Stimulated activated naive CD8-positive, alpha-beta T cell treated with anti-CD3 and anti-CD28 coated beads, Interleukin-15, Interleukin-2, amounts not matched to agents 100 ng/mL and 50 ng/mL, for 24 hours (primary cell): ENCODE measurements around the gene NFYC.

Source experiments
- H3K27ac Mint-ChIP-seq: one replicate; pipeline ENCODE4 v1.8.0; 2021; ENCODE audit warnings: mild to moderate bottlenecking, mixed read lengths
- H3K27me3 Mint-ChIP-seq: one replicate; pipeline ENCODE4 v1.8.0; 2021; ENCODE audit warnings: mixed read lengths
- H3K36me3 Mint-ChIP-seq: one replicate; pipeline ENCODE4 v1.8.0; 2021; ENCODE audit warnings: low read depth, mixed read lengths
- H3K4me1 Mint-ChIP-seq: one replicate; pipeline ENCODE4 v1.8.0; 2021; ENCODE audit warnings: low read depth, mixed read lengths
- H3K4me3 Mint-ChIP-seq: one replicate; pipeline ENCODE4 v1.8.0; 2021; ENCODE audit warnings: mild to moderate bottlenecking, mixed read lengths
- H3K9me3 Mint-ChIP-seq: one replicate; pipeline ENCODE4 v1.8.0; 2021; ENCODE audit warnings: mixed read lengths

NFYC gene

DNA sequence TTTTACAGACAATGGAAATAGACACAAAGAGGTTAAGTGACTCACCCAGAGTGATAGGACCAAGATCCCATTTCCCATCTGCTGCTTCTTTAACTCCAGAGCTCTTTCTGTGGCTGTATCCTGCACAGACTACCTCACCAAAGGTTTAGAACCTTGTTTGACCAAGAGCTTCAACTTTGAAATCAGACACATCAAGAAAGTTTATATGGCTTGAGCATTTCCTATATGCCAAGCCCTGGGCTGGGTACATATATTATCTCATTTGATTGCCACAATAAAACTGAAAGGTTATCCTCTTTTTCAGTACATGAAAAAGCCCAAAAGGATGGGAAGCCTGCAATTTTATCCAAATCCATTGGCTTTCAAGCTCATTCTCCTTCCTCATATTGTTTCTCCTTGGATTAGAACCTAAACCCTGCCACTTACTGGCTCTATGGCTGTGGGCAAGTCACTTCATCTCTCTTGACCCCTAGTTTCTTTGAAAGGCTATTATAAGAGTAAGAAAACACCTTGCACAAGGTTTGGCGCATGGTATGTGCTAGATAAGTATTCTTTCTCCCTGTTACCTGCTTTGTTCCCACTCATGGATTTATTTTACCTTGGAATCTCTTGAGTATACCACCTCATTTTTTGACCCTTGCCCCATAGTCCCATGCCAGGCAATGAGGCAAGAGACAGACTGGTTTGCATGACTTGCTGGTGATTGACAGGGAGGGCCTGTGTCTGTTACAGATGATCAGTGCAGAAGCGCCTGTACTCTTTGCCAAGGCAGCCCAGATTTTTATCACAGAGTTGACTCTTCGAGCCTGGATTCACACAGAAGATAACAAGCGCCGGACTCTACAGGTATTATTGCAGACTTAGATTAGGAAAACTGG lies 57.6 kb downstream of the NFYC start:
- H3K27me3 Mint-ChIP-seq: no peaks in the 10 kb centered on the region
- H3K4me3 Mint-ChIP-seq: no peak overlapping the region
- peaks cover 47% of the 10 kb centered on the region for H3K4me1 Mint-ChIP-seq
- peaks cover 70% of the 10 kb centered on the region for H3K36me3 Mint-ChIP-seq
- H3K9me3 Mint-ChIP-seq: no peaks in the 10 kb centered on the region
- no peak overlapping the region for H3K27ac Mint-ChIP-seq

DNA sequence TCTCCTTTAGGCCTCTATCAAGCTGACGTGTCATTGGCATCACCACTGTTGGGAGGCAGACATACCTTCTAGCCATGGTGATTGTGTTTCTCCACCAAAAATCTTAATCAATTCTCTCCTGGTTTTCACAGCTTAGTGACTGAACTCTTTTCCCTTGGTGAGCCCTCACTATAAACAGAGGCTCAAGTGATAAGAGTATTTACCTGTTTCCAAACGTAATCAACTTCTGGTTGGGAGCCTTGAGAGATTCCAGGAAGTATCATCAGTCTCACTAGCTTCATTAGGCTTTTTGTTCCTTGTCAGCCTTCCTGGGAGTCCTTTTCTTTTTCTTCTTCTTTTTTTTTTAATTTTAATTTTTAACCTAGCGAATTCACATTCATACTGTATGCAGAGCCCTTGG lies 58.3 kb downstream of the NFYC start:
- Mint-ChIP-seq H3K4me1 (peaks cover 43% of the 10 kb centered on the region), H3K9me3 (no peaks in the 10 kb centered on the region), H3K4me3 (no peak overlapping the region), H3K27me3 (no peaks in the 10 kb centered on the region), H3K27ac (no peak overlapping the region), H3K36me3 (peaks cover 70% of the 10 kb centered on the region)

DNA sequence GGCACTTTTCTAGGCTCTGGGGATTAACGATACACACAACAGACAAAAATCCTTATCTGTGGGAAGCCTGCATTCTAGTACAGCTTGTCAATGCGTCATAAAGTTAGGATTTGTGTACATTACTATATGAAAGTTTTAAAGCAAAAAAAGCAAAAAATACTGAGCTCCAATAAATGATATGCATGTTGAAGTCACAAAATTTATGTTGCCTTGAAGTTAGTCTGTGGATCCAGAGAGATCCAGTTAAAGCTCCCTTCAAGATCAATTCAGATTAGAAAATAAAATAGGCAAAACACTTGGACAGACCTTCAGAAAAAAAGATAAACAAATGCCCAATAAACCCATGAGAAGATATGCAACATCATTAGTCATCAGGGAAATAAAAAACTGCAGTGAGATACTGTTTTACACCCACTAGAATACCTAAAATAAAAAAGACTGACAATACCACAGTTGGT lies 59.0 kb downstream of the NFYC start:
- Mint-ChIP-seq H3K27me3 (no peaks in the 10 kb centered on the region), H3K27ac (no peak overlapping the region), H3K9me3 (no peaks in the 10 kb centered on the region), H3K4me1 (peaks cover 39% of the 10 kb centered on the region), H3K4me3 (no peak overlapping the region), H3K36me3 (peaks cover 67% of the 10 kb centered on the region)

DNA sequence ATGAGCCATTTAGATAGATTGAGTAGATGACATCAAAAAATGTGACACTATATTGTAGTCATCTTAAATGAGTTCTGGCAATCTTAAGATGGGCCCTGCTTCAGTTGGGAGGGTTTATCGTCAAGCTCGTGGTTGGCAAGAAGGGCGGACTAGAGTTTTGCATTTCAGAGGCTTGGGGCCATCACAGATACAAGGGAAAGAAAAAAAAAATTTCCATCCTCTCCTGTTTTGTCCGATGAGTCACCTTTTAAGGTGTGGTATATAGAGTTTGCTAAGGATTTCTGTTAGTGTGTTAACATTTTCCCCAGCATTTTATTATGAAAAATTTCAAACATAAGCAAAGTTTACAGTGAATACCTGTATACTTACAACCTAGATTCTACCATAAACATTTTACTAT lies 60.3 kb downstream of the NFYC start:
- H3K4me3 Mint-ChIP-seq: no peak overlapping the region
- H3K9me3 Mint-ChIP-seq: no peaks in the 10 kb centered on the region
- H3K27me3 Mint-ChIP-seq: no peaks in the 10 kb centered on the region
- peaks cover 27% of the 10 kb centered on the region for H3K4me1 Mint-ChIP-seq
- peak overlapping the region; percentile 65 for H3K27ac Mint-ChIP-seq
- H3K36me3 Mint-ChIP-seq: peaks cover 58% of the 10 kb centered on the region

DNA sequence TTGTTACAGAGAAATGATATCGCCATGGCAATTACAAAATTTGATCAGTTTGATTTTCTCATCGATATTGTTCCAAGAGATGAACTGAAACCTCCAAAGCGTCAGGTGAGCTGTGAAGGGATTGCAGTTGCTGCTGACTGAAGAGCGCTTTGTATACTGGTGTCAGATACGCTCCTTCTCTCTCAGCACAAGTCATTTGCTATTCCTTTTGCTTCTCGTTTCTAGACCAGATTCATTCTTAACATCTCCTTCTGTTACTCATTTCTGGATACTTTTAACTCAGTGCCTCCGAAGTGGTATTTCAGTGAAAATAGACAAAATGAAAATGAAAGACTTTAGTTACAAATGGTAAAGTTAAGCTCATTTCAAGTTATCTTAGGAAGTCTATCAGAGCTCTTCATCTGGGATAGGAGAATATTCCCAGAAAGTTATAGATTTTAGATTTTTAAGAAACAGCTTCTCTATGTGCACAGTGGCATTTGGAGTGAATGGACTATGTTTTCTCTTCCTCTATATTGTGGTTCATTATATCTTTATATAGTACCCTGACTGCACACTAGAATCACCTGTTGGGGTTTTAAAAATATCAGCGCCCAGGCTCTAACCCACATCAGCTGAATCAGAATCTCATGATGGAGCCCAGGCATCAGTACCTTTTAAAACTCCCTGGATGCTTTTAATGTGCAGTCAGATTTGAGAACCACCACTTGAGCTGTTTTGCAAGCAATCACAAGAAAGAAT lies 61.8 kb downstream of the NFYC start:
- H3K9me3 Mint-ChIP-seq: no peaks in the 10 kb centered on the region
- H3K36me3 Mint-ChIP-seq: peaks cover 48% of the 10 kb centered on the region
- H3K4me1 Mint-ChIP-seq: peaks cover 27% of the 10 kb centered on the region

DNA sequence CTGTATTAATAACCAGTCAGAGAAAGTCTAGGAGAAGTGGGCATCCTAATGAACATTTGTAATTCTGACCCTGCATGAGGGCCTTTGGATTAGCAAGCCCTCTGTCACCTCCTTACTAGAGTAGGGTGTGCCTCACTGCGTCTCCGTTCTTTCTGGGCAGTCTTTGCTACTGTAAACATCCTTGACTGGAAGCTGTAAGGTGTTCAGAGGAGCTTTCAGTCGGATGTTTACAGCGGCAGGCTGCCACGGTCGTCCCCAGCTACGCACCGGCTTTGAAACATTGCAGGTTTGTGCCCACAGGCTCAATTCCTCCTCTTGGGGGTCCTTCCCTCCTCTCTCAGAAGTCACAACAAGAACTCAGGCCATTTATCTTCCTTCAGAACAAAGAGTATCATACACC lies 62.7 kb downstream of the NFYC start:
- Mint-ChIP-seq H3K4me3 (no peak overlapping the region), H3K27ac (no peak overlapping the region), H3K9me3 (no peaks in the 10 kb centered on the region), H3K36me3 (peaks cover 45% of the 10 kb centered on the region), H3K4me1 (peaks cover 27% of the 10 kb centered on the region), H3K27me3 (no peaks in the 10 kb centered on the region)

More for the DNA sequence above, 61.8 kb downstream of the NFYC start:
- Mint-ChIP-seq H3K27ac (peak overlapping the region; percentile 9), H3K4me3 (peak overlapping the region; percentile 1), H3K27me3 (no peaks in the 10 kb centered on the region)

DNA sequence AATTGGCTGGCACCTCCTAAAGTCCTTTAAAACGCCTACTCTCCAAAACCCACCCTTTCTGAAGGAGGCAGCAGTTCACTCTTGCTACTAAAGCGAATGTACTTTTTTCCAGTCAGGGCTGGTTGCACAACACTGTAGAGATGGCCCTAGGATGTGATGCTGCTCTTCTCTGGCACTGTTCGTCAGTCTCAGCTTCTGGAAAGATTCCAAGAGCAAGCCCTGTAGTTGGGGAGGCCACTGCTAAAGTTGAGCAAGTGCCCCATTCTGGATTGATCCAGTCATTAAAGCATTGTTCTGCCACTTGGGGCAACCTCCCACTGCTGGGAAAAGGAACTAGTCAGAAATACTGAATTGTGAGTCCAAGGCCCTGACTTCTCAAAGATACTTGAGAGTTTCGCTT lies 63.6 kb downstream of the NFYC start:
- Mint-ChIP-seq H3K27me3 (no peaks in the 10 kb centered on the region), H3K36me3 (peaks cover 50% of the 10 kb centered on the region), H3K4me3 (no peak overlapping the region), H3K9me3 (no peaks in the 10 kb centered on the region), H3K27ac (peak overlapping the region; percentile 41), H3K4me1 (peaks cover 27% of the 10 kb centered on the region)

DNA sequence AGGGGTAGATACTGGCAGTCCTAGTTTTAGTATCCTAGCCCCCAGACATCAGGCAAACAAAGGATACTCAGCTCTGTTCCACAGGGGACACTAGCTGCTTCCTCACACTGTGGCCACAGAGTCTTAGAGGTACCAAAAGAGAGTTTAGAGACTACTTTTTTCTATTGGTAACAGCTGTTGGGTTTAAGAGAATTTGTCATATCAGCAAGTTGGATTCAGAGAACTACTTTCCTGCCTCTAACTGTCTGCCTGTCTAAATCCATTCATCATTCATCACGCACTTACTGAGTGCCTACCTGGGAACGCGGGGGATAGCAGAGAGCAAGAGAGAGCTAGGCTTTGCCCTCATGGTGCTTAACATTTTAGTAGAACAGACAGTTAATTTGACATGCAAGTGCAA lies 65.0 kb downstream of the NFYC start:
- Mint-ChIP-seq H3K27ac (no peak overlapping the region), H3K27me3 (no peaks in the 10 kb centered on the region), H3K4me3 (no peak overlapping the region), H3K36me3 (peaks cover 48% of the 10 kb centered on the region), H3K4me1 (peaks cover 16% of the 10 kb centered on the region), H3K9me3 (no peaks in the 10 kb centered on the region)

DNA sequence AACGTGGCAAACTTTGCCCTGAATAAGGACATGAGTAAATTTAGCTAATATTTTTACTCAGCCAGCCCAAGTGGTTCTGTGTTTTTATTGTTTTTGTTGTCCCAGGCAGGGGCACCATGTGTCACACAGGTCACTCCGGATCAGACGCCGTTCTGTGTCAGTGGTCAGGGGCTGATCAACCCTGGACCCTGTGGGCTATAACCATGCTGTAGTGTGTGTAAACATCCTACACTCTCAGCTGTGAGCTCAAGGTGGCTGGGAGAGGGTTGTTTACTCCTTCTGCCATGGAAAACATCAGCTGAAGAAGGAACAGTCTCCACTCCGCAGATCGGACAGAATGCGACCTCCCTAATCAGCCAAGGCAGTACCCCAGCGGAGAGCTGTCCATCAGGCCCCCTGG lies 65.6 kb downstream of the NFYC start:
- peaks cover 45% of the 10 kb centered on the region for H3K36me3 Mint-ChIP-seq
- no peak overlapping the region for H3K27ac Mint-ChIP-seq

DNA sequence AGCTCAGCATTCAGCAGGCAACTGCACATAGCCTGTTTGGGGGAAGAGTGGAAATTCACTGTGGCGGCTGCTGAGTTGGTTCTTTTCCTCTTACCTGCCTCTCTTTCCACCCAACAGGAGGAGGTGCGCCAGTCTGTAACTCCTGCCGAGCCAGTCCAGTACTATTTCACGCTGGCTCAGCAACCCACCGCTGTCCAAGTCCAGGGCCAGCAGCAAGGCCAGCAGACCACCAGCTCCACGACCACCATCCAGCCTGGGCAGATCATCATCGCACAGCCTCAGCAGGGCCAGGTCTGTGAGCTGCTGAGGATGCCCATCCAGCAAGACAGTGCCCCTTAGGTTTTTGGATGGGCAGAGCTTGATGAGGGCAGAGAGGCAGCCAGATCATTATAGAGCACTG lies 66.5 kb downstream of the NFYC start:
- H3K4me1 Mint-ChIP-seq: peaks cover 9% of the 10 kb centered on the region
- peaks cover 45% of the 10 kb centered on the region for H3K36me3 Mint-ChIP-seq
- H3K27ac Mint-ChIP-seq: no peak overlapping the region
- no peaks in the 10 kb centered on the region for H3K27me3 Mint-ChIP-seq
- H3K9me3 Mint-ChIP-seq: no peaks in the 10 kb centered on the region
- no peak overlapping the region for H3K4me3 Mint-ChIP-seq

More for the DNA sequence above, 65.6 kb downstream of the NFYC start:
- H3K9me3 Mint-ChIP-seq: no peaks in the 10 kb centered on the region
- no peaks in the 10 kb centered on the region for H3K27me3 Mint-ChIP-seq
- H3K4me3 Mint-ChIP-seq: no peak overlapping the region
- H3K4me1 Mint-ChIP-seq: peaks cover 10% of the 10 kb centered on the region

DNA sequence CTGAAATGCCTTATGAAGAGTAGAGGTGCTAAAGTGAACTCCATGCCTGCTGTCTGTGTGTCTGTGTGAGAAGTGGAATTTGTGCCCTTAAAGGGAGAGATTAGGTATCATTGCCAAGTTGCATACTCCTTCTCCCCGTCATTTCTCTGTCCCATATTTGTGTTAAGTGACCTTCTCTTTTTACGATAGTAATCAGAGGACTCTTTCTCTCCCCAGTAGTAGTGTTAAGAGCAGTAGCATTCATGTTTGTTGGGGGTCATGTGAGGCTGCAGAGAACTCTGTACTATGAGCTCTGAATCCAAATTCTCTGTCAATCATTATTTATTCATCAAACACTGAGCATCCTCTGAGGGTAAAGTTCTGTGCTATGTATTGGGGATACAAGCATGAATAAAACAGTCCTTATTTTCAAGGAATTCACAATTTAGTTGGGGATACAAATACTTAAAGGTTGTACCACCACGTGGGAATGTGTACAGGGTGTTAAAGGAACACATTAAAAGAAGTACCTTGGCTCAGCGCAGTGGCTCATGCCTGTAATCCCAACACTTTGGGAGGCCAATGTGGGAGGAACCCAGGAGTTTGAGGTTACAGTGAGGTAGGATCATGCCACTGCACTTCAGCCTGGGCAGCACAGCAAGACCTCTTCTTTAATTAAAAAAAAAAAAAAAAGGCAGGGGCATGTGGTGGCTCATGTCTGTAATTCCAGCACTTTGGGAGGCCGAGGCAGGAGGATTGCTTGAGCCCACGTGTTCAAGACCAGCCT lies 67.3 kb downstream of the NFYC start:
- Mint-ChIP-seq H3K36me3 (peaks cover 44% of the 10 kb centered on the region), H3K27me3 (no peaks in the 10 kb centered on the region), H3K9me3 (no peaks in the 10 kb centered on the region), H3K4me1 (peaks cover 12% of the 10 kb centered on the region), H3K4me3 (no peak overlapping the region), H3K27ac (no peak overlapping the region)

DNA sequence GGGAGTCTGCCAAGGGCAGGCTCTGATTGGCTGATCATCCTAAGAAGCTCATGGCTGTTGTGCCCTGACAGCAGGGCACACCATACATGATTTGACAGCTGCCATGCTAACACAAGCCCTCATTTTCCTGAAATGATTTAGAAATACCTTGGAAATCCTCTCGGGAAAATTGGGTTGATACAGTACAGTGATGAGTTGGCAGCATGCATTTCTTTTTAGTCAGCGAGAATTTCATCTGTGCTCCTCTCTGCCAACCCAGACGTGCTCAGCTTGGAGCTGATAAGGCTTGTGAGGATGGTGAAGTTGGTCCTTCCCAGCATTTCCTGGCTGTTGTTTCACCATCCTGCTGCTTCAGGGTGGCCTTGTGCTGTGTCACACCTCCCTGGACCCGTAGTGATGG lies 69.5 kb downstream of the NFYC start:
- Mint-ChIP-seq H3K9me3 (no peaks in the 10 kb centered on the region), H3K36me3 (peaks cover 52% of the 10 kb centered on the region), H3K27me3 (no peaks in the 10 kb centered on the region), H3K4me3 (no peak overlapping the region), H3K4me1 (peaks cover 27% of the 10 kb centered on the region), H3K27ac (no peak overlapping the region)

DNA sequence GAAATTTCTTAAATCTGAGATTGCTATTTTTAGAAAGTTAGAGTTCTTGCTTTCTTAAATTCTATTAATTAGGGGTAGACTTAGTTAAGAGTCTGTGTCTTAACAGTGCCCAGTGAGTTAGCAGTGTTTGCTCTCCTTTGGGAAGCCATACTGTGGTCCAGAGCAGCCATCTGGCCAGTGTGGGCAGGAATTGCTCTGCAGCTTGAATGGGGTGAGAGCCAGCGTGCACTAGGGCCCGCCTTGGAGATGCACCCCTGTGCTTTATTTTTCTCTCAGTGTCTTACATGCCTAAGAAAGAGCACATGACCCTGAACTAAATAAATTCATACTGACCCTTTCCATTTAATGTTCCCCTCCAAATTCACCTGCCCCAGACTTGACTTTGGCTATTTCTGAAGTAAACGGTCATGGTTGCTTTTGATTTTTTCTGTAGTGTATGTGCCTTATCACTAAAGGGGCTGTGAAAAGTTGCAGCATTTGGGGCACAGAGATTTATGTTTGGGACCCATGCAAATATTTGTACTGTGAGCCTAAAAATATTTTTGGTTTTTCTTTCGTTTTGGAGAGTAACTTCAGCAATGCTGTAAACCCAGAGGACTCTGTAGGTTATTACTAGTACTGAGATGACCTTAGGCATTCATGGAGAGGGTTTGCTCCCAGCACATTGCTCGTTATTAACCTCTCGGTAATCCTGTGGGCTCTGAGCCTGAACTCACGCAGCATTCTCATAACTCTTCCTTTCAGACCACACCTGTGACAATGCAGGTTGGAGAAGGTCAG lies 70.8 kb downstream of the NFYC start:
- peaks cover 65% of the 10 kb centered on the region for H3K36me3 Mint-ChIP-seq
- peak overlapping the region; percentile 50 for H3K27ac Mint-ChIP-seq
- peaks cover 32% of the 10 kb centered on the region for H3K4me1 Mint-ChIP-seq
- H3K9me3 Mint-ChIP-seq: no peaks in the 10 kb centered on the region
- H3K4me3 Mint-ChIP-seq: no peak overlapping the region
- no peaks in the 10 kb centered on the region for H3K27me3 Mint-ChIP-seq
